GM12878 (cell line): ENCODE data around the gene KRT28. TPM values are rescaled to one million over a fixed set of nuclear protein-coding genes. Genes with fewer than 3 reads are reported as not detected.

Source experiments
- ATAC-seq: fragments of 200-7000 bp; cut with Tn5 transposase; 3 replicates; pipeline ENCODE4 v1.9.1; 2020; ENCODE audit warnings: mild to moderate bottlenecking, moderate library complexity
- BruUV-seq: library from RNA; stranded (reverse); fragments of 400-500 nt; replicated peaks from 2 replicates; lab custom pipeline; 2021; lab: Mats Ljungman, UMichigan
- CTCF ChIA-PET: fragments of 300-600 bp; sonication (Branson Sonifier 250); formaldehyde crosslinking; extraction: SDS; loops from one replicate; lab custom pipeline; 2021; ENCODE audit warnings: inconsistent platforms; lab: Yijun Ruan, JAX
- POLR2A ChIA-PET: fragments of 350-600 bp; formaldehyde crosslinking; extraction: SDS; loops from one replicate; lab custom pipeline; 2021; ENCODE audit warnings: inconsistent platforms; lab: Charles Lee
- RAD21 ChIA-PET: fragments of 300-600 bp; sonication (Branson Sonifier 250); formaldehyde crosslinking; loops from one replicate; lab custom pipeline; 2023; ENCODE audit warnings: antibody characterized with exemption; ENCODE audit not compliant: unreplicated experiment; lab: Charles Lee
- SMC1A ChIA-PET: fragments of 300-600 bp; sonication (Branson Sonifier 250); formaldehyde crosslinking; loops from one replicate; lab custom pipeline; 2023; ENCODE audit not compliant: unreplicated experiment, uncharacterized antibody; lab: Charles Lee
- DNase-seq: peaks from one replicate; pipeline ENCODE4 v3.0.0-alpha.2; 2011; ENCODE audit warnings: low read depth, low spot score
- FAIRE-seq: peaks from 3 replicates; lab custom pipeline; 2011; peaks lifted over from hg19 to GRCh38; lab: Jason Lieb, UNC
- H2AFZ ChIP-seq: 2 replicates; pipeline ENCODE4 v1.6.0; 2011; ENCODE audit warnings: low read depth, low read length, control low read depth; ENCODE audit not compliant: control insufficient read depth
- H3K27ac ChIP-seq: 2 replicates; pipeline ENCODE4 v1.5.1; 2011; ENCODE audit warnings: control low read depth; ENCODE audit not compliant: control insufficient read depth, insufficient read depth
- H3K27me3 ChIP-seq, 2 experiments: replicated peaks in 1 of 2; 2 replicates each; pipeline versions ENCODE4 v1.6.0 to v1.6.1; 2011; ENCODE audit warnings: low read length in 1 of 2; ENCODE audit not compliant: control insufficient read depth in 2 of 2, insufficient read depth in 2 of 2
- H3K36me3 ChIP-seq, 2 experiments: 2 replicates each; pipeline ENCODE4 v1.5.1; 2011; ENCODE audit warnings: low read length in 1 of 2; ENCODE audit not compliant: control insufficient read depth in 2 of 2, insufficient read depth in 2 of 2
- H3K4me1 ChIP-seq: 2 replicates; pipeline ENCODE4 v1.6.1; 2011; ENCODE audit warnings: mild to moderate bottlenecking, low read length, moderate library complexity, mixed read lengths; ENCODE audit not compliant: control insufficient read depth, insufficient read depth
- H3K4me2 ChIP-seq: 2 replicates; pipeline ENCODE4 v1.6.0; 2011; ENCODE audit warnings: control low read depth; ENCODE audit not compliant: control insufficient read depth, insufficient read depth
- H3K4me3 ChIP-seq: fragments of 200-600 bp; sonication (generic); 2 replicates; pipeline ENCODE4 v1.5.1; 2016
- H3K79me2 ChIP-seq: 2 replicates; pipeline ENCODE4 v1.6.0; 2011; ENCODE audit warnings: low read length; ENCODE audit not compliant: control insufficient read depth, insufficient read depth
- H3K9ac ChIP-seq: 2 replicates; pipeline ENCODE4 v1.8.0; 2011; ENCODE audit warnings: low read length, control low read depth, mixed read lengths; ENCODE audit not compliant: control insufficient read depth, insufficient read depth
- H3K9me3 ChIP-seq: replicated peaks from 3 replicates; pipeline ENCODE4 v1.5.1; 2011; ENCODE audit warnings: mild to moderate bottlenecking, low read length; ENCODE audit not compliant: control insufficient read depth, insufficient read depth
- H4K20me1 ChIP-seq: 2 replicates; pipeline ENCODE4 v1.6.0; 2011; ENCODE audit not compliant: control insufficient read depth, insufficient read depth
- CBX3 ChIP-seq: fragments of 200-600 bp; sonication (generic); IDR thresholded peaks from 2 replicates; pipeline ENCODE4 v1.6.1; 2016; ENCODE audit warnings: low read depth, borderline replicate concordance
- CREM ChIP-seq: IDR thresholded peaks from 2 replicates; pipeline ENCODE4 v1.6.1; 2014; ENCODE audit warnings: antibody characterized with exemption, low read depth
- ETV6 ChIP-seq, 2 experiments: fragments of 450-650 bp in 1 of 2; IDR thresholded peaks in 1 of 2; conservative IDR thresholded peaks in 1 of 2; 2 replicates each; pipeline ENCODE4 v1.6.1; 2014; ENCODE audit warnings: antibody characterized with exemption in 1 of 2, borderline replicate concordance in 1 of 2, low read depth in 1 of 2, mild to moderate bottlenecking in 1 of 2, moderate library complexity in 1 of 2
- NBN ChIP-seq: fragments of 450-650 bp; IDR thresholded peaks from 2 replicates; pipeline ENCODE4 v1.6.1; 2016
- NR2C1 ChIP-seq: fragments of 450-650 bp; IDR thresholded peaks from 2 replicates; pipeline ENCODE4 v1.6.1; 2017; ENCODE audit warnings: antibody characterized with exemption, mild to moderate bottlenecking, moderate library complexity
- NRF1 ChIP-seq: conservative IDR thresholded peaks from 2 replicates; pipeline ENCODE4 v1.6.1; 2011; ENCODE audit warnings: mild to moderate bottlenecking, low read depth, low read length, improper control_type of control experiment
- POLR2A ChIP-seq: IDR thresholded peaks from 2 replicates; pipeline ENCODE4 v1.6.1; 2011; ENCODE audit warnings: low read depth, mild to moderate bottlenecking, low read length
- RAD21 ChIP-seq: IDR thresholded peaks from 2 replicates; pipeline ENCODE4 v1.6.1; 2011; ENCODE audit warnings: mild to moderate bottlenecking, low read depth, low read length, moderate library complexity; ENCODE audit not compliant: insufficient read depth
- SMARCA5 ChIP-seq: fragments of 450-650 bp; IDR thresholded peaks from 2 replicates; pipeline ENCODE4 v1.6.1; 2017; ENCODE audit warnings: mild to moderate bottlenecking
- SMC3 ChIP-seq: IDR thresholded peaks from 2 replicates; pipeline ENCODE4 v1.6.1; 2011; ENCODE audit warnings: low read length, improper control_type of control experiment, borderline replicate concordance
- STAT3 ChIP-seq: IDR thresholded peaks from 2 replicates; pipeline ENCODE4 v1.6.1; 2011; ENCODE audit warnings: low read depth, low read length, improper control_type of control experiment
- WRNIP1 ChIP-seq: IDR thresholded peaks from 2 replicates; pipeline ENCODE4 v1.6.1; 2011; ENCODE audit warnings: low read depth, low read length, improper control_type of control experiment, borderline replicate concordance
- ZBED1 ChIP-seq: IDR thresholded peaks from 2 replicates; pipeline ENCODE4 v1.6.1; 2016; ENCODE audit warnings: borderline replicate concordance
- WGBS: methylation state at CpG from one replicate; pipeline ENCODE4 v1.1.6; 2016; ENCODE audit warnings: low lambda C conversion rate; ENCODE audit not compliant: insufficient replicate concordance, insufficient coverage; ENCODE audit errors: missing lambda C conversion rate; 5-methylcytosine and 5-hydroxymethylcytosine counted together
- in situ Hi-C: fragments of 300-500 bp; cut with MboI; formaldehyde crosslinking; loops from 9 replicates; pipeline ENCODE4 v1.14.3; 2018; ENCODE audit warnings: mixed read lengths
- intact Hi-C: fragments of 100-400 bp; cut with micrococcal nuclease; formaldehyde crosslinking; loops from one replicate; pipeline ENCODE4 v1.14.2; 2022; ENCODE audit not compliant: unreplicated experiment
- polyA plus RNA-seq, 11 experiments: library from polyadenylated mRNA; depleted of rRNA in 4 of 11; unstranded in 6 of 11; stranded (reverse) in 5 of 11; fragments of >200 nt; fragmentation: Nextera tagmentation in 4 of 11; fragmentation: Illumina TruSeq in 1 of 11; extraction: Ambion mirVana in 4 of 11; extraction: Trizol in 1 of 11; gene quantifications; 1 replicate in 1 of 11; 2 replicates in 10 of 11; pipeline versions ENCODE4 v1.2.1 to v1.2.3, GENCODE V29; 2011 to 2016; ENCODE audit warnings: inconsistent platforms in 2 of 11, missing spikeins in 2 of 11, low read depth in 1 of 11
- total RNA-seq, 4 experiments: library from RNA; depleted of rRNA in 3 of 4; stranded (reverse); fragments of >200 nt in 3 of 4; fragmentation: Illumina TruSeq in 1 of 4; extraction: Trizol in 1 of 4; gene quantifications; 2 replicates each; pipeline versions ENCODE4 v1.2.1 to v1.2.3, GENCODE V29; 2013 to 2021
- TF ChIP-seq, protein P1 (sequence below): fragments of 450-650 bp; IDR thresholded peaks from 2 replicates; pipeline ENCODE4 v1.6.1; 2018; ENCODE audit warnings: mild to moderate bottlenecking, low read depth, moderate library complexity; ENCODE audit not compliant: partially characterized antibody
- TF ChIP-seq, protein P2 (sequence below): IDR thresholded peaks from 2 replicates; pipeline ENCODE4 v1.6.1; 2012; ENCODE audit warnings: low read depth, low read length, improper control_type of control experiment
- TF ChIP-seq, protein P3 (sequence below): fragments of 450-650 bp; IDR thresholded peaks from 2 replicates; pipeline ENCODE4 v1.6.1; 2014; ENCODE audit warnings: mild to moderate bottlenecking
- TF ChIP-seq, protein P4 (sequence below): fragments of 450-650 bp; IDR thresholded peaks from 2 replicates; pipeline ENCODE4 v1.6.1; 2016; ENCODE audit warnings: mild to moderate bottlenecking

KRT28 gene
- total and polyA plus RNA-seq, 10 of the 15 experiments (the other 5 are each of a cell fraction or from before 2014, with no cell fraction given): not detected

DNA sequence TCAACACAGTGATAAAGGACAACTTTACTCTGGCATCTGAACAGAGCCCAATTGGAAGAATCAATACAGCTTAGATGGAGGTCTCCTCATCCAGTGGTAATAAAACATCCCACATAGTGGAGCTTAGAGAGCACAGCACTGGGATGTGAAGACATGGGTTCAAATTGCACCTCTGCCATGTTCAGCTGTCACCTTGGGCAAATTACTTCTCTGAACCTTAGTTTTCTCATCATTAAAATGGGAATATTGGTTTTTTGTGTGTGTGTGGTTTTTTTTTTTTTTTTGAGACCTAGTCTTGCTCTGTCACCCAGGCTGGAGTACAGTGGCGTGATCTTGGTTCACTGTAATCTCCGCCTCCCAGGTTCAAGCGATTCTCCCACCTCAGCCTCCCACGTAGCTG, 36.3 kb upstream of the KRT28 start:
- no CpG with 5 or more reads among the region's 4 CpGs for WGBS
- RAD21 ChIA-PET: no interaction called here
- Histone ChIP-seq H4K20me1 (no peaks in the 10 kb centered on the region), H3K4me1 (no peaks in the 10 kb centered on the region), H3K9me3 (no peaks in the 10 kb centered on the region), H3K4me2 (no peak overlapping the region), H2AFZ (no peak overlapping the region), H3K79me2 (no peaks in the 10 kb centered on the region), H3K27me3 (no peaks in the 10 kb centered on the region), H3K4me3 (no peak overlapping the region), H3K9ac (no peak overlapping the region), H3K27ac (no peak overlapping the region), H3K36me3 (peaks cover 0 to 3% of the 10 kb centered on the region in 2 experiments; a peak in 1 of 4 replicates)
- POLR2A ChIA-PET: no interaction called here
- CTCF ChIA-PET: interaction anchor here (1.7 kb wide), 1 partner anchor 23 kb away, joined by 3 read pairs; no protein-coding TSS in a partner anchor
- TF ChIP-seq, protein P1, sequence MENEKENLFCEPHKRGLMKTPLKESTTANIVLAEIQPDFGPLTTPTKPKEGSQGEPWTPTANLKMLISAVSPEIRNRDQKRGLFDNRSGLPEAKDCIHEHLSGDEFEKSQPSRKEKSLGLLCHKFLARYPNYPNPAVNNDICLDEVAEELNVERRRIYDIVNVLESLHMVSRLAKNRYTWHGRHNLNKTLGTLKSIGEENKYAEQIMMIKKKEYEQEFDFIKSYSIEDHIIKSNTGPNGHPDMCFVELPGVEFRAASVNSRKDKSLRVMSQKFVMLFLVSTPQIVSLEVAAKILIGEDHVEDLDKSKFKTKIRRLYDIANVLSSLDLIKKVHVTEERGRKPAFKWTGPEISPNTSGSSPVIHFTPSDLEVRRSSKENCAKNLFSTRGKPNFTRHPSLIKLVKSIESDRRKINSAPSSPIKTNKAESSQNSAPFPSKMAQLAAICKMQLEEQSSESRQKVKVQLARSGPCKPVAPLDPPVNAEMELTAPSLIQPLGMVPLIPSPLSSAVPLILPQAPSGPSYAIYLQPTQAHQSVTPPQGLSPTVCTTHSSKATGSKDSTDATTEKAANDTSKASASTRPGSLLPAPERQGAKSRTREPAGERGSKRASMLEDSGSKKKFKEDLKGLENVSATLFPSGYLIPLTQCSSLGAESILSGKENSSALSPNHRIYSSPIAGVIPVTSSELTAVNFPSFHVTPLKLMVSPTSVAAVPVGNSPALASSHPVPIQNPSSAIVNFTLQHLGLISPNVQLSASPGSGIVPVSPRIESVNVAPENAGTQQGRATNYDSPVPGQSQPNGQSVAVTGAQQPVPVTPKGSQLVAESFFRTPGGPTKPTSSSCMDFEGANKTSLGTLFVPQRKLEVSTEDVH: no peak
- TF ChIP-seq SMARCA5 (no peak), ETV6 (conservative IDR thresholded peaks at IDR 0.05 in 1 of 2, IDR thresholded peaks at IDR 0.05 in 1 of 2; ENCODE audit: borderline replicate concordance in 1 of 2, low read depth in 1 of 2) (no peak), NBN (no peak), RAD21 (no peak), POLR2A (no peak), NR2C1 (no peak), ZBED1 (no peak), SMC3 (no peak), STAT3 (no peak), CBX3 (no peak), CREM (no peak), NRF1 (no peak), WRNIP1 (no peak)
- TF ChIP-seq, protein P2, sequence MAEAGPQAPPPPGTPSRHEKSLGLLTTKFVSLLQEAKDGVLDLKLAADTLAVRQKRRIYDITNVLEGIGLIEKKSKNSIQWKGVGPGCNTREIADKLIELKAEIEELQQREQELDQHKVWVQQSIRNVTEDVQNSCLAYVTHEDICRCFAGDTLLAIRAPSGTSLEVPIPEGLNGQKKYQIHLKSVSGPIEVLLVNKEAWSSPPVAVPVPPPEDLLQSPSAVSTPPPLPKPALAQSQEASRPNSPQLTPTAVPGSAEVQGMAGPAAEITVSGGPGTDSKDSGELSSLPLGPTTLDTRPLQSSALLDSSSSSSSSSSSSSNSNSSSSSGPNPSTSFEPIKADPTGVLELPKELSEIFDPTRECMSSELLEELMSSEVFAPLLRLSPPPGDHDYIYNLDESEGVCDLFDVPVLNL: no peak
- TF ChIP-seq, protein P3, sequence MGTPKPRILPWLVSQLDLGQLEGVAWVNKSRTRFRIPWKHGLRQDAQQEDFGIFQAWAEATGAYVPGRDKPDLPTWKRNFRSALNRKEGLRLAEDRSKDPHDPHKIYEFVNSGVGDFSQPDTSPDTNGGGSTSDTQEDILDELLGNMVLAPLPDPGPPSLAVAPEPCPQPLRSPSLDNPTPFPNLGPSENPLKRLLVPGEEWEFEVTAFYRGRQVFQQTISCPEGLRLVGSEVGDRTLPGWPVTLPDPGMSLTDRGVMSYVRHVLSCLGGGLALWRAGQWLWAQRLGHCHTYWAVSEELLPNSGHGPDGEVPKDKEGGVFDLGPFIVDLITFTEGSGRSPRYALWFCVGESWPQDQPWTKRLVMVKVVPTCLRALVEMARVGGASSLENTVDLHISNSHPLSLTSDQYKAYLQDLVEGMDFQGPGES: no peak
- TF ChIP-seq, protein P4, sequence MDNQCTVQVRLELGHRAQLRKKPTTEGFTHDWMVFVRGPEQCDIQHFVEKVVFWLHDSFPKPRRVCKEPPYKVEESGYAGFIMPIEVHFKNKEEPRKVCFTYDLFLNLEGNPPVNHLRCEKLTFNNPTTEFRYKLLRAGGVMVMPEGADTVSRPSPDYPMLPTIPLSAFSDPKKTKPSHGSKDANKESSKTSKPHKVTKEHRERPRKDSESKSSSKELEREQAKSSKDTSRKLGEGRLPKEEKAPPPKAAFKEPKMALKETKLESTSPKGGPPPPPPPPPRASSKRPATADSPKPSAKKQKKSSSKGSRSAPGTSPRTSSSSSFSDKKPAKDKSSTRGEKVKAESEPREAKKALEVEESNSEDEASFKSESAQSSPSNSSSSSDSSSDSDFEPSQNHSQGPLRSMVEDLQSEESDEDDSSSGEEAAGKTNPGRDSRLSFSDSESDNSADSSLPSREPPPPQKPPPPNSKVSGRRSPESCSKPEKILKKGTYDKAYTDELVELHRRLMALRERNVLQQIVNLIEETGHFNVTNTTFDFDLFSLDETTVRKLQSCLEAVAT: no peak
- SMC1A ChIA-PET: interaction anchor here (1.0 kb wide), 1 partner anchor 8 kb away, joined by 3 read pairs; no protein-coding TSS in a partner anchor
- in situ Hi-C loops (no loop called here), intact Hi-C loops (no loop called here)
- DNase-seq (no peak), ATAC-seq (no peak), FAIRE-seq (no peak)
- BruUV-seq: no TSS peak
